Measurements from ENCODE around the gene LSM14B. TPM values are rescaled to one million over a fixed set of nuclear protein-coding genes. Genes with fewer than 3 reads are reported as not detected.

Gene LSM14B
- total RNA-seq, 1 donor from 2014 or later: 36.8 TPM

- Histone ChIP-seq H3K27ac (no peak overlapping the region), H3K9me3 (no peaks in the 10 kb centered on the region), H3K4me1 (no peaks in the 10 kb centered on the region), H3K36me3 (peaks cover 57% of the 10 kb centered on the region), H3K4me3 (no peak overlapping the region), H3K27me3 (ENCODE audit: low read depth) (no peaks in the 10 kb centered on the region)
- intact Hi-C loops (cut with DNase I): no loop called here
- TF ChIP-seq CTCF (IDR thresholded peaks at IDR 0.05): no peak
- ATAC-seq (no peak), DNase-seq (no peak)
These were observed 51.9 kb downstream of the LSM14B start for GRCh38 chr20:62174021-62174804.

DNA sequence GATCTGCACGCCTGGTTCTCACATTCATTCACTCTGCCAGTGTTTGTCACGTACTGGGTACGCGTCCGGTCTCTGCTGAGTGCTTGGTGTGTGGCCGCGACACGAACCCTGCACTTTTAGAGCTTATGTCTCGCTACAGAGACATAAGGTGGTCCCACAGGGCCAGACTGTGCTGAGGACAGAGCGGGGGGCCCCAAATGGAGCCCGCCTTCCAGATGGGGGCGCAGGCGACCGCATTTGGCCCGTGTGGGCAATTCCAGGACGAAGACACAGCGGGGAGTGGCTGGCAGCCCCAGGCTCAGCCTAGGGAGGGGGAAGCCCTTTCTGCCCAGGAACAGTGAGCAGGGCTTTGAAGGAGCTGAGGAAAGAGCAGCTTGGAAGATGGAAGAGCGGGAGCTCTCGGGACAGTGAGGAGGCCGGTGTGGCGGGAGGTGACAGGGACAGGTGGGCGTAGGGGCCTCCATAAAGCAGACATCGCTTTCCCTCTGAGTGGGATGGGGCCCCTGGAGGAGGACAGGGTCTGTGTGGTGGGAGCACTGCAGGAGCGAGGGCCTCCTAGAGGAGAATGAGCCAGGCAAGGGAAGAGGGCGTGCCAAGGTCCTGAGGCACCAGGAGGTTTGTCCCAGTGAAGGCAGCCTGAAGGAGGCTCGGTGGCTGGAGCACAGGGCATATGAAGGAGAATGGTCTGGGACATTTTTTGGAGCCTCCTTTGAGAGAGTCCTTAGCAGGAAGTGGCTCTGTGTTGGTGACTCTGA lies 52.8 kb downstream of the LSM14B start:
- H3K36me3 ChIP-seq: peaks cover 58% of the 10 kb centered on the region
- H3K4me1 ChIP-seq: no peaks in the 10 kb centered on the region
- ATAC-seq (no peak), DNase-seq (no peak)
- H3K27ac ChIP-seq: no peak overlapping the region
- TF ChIP-seq CTCF (IDR thresholded peaks at IDR 0.05): no peak
- H3K9me3 ChIP-seq: no peaks in the 10 kb centered on the region
- H3K4me3 ChIP-seq: no peak overlapping the region
- H3K27me3 ChIP-seq (ENCODE audit: low read depth): no peaks in the 10 kb centered on the region
- intact Hi-C loops (cut with DNase I): no loop called here

- TF ChIP-seq CTCF (IDR thresholded peaks at IDR 0.05): no peak
- H3K36me3 ChIP-seq: peaks cover 58% of the 10 kb centered on the region
- DNase-seq: no peak
- H3K27ac ChIP-seq: no peak overlapping the region
- peak in 1 of 2 donors; percentile 28 for ATAC-seq
- intact Hi-C loops (cut with DNase I): no loop called here
- H3K4me1 ChIP-seq: no peaks in the 10 kb centered on the region
- no peaks in the 10 kb centered on the region for H3K27me3 ChIP-seq (ENCODE audit: low read depth)
- no peak overlapping the region for H3K4me3 ChIP-seq
- no peaks in the 10 kb centered on the region for H3K9me3 ChIP-seq
These were observed 53.4 kb downstream of the LSM14B start for GRCh38 chr20:62175711-62176110.

DNA sequence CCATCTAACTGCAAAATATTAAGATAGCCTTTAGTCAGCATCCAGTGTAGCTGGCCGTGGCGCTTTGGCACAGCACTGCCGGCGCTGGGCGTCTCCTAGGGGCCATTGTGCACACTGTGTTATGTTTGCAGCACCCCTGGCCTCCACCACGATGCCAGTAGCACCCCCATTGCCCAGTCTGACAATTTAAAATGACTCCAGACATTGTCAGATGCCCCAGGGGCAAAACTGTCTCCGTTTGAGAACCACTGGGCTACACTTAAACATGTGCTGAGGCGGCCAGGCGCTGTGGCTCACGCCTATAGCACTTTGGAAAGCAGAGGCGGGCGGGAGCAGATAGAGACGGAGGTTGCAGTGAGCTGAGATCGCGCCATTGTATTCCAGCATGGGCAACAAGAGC lies 54.6 kb downstream of the LSM14B start:
- no peaks in the 10 kb centered on the region for H3K27me3 ChIP-seq (ENCODE audit: low read depth)
- H3K9me3 ChIP-seq: no peaks in the 10 kb centered on the region
- no peak overlapping the region for H3K27ac ChIP-seq
- no peak for DNase-seq
- ATAC-seq: no peak
- intact Hi-C loops (cut with DNase I): no loop called here
- H3K4me3 ChIP-seq: no peak overlapping the region
- H3K4me1 ChIP-seq: peaks cover 2% of the 10 kb centered on the region
- peaks cover 58% of the 10 kb centered on the region for H3K36me3 ChIP-seq
- no peak for TF ChIP-seq CTCF (IDR thresholded peaks at IDR 0.05)

GRCh38 chr20:62177307-62177706 lies 55.0 kb downstream of the LSM14B start:
- Histone ChIP-seq H3K27me3 (ENCODE audit: low read depth) (no peaks in the 10 kb centered on the region), H3K36me3 (peaks cover 58% of the 10 kb centered on the region), H3K27ac (no peak overlapping the region), H3K9me3 (no peaks in the 10 kb centered on the region), H3K4me3 (no peak overlapping the region), H3K4me1 (peaks cover 6% of the 10 kb centered on the region)
- no peak for TF ChIP-seq CTCF (IDR thresholded peaks at IDR 0.05)
- intact Hi-C loops (cut with DNase I): no loop called here
- ATAC-seq: no peak
- no peak for DNase-seq

All from lower lobe of right lung (tissue), 2 donors.